Activated naive CD4-positive, alpha-beta T cell treated with anti-CD3 and anti-CD28 coated beads, Interleukin-2, amount 10 ng/mL, durations not matched to agents 7 days and 5 days (primary cell): Measurements from ENCODE around the gene PERM1.
"Not testable (repeated sequence)": the region's sequence is repeated elsewhere in the genome, so short reads cannot be mapped to it uniquely, and the experiment has no call there.

Experiments
- CTCF ChIA-PET: fragments of 350-600 bp; sonication (Branson Sonifier 250); formaldehyde crosslinking; loops from one replicate; lab custom pipeline; 2021; ENCODE audit warnings: antibody characterized with exemption; lab: Charles Lee
- DNase-seq: peaks from one replicate; pipeline ENCODE4 v3.0.0-alpha.2; 2020
- H3K27ac Mint-ChIP-seq: one replicate; pipeline ENCODE4 v1.8.0; 2021; ENCODE audit warnings: mild to moderate bottlenecking, moderate library complexity, mixed read lengths
- H3K27me3 Mint-ChIP-seq: one replicate; pipeline ENCODE4 v1.8.0; 2021; ENCODE audit warnings: mild to moderate bottlenecking, mixed read lengths
- H3K36me3 Mint-ChIP-seq: one replicate; pipeline ENCODE4 v1.8.0; 2021; ENCODE audit warnings: mixed read lengths
- H3K4me1 Mint-ChIP-seq: one replicate; pipeline ENCODE4 v1.8.0; 2021; ENCODE audit warnings: mixed read lengths
- H3K4me3 Mint-ChIP-seq: one replicate; pipeline ENCODE4 v1.8.0; 2021; ENCODE audit warnings: mild to moderate bottlenecking, moderate library complexity, mixed read lengths
- H3K9me3 Mint-ChIP-seq: one replicate; pipeline ENCODE4 v1.8.0; 2021; ENCODE audit warnings: mixed read lengths

Gene PERM1

DNA sequence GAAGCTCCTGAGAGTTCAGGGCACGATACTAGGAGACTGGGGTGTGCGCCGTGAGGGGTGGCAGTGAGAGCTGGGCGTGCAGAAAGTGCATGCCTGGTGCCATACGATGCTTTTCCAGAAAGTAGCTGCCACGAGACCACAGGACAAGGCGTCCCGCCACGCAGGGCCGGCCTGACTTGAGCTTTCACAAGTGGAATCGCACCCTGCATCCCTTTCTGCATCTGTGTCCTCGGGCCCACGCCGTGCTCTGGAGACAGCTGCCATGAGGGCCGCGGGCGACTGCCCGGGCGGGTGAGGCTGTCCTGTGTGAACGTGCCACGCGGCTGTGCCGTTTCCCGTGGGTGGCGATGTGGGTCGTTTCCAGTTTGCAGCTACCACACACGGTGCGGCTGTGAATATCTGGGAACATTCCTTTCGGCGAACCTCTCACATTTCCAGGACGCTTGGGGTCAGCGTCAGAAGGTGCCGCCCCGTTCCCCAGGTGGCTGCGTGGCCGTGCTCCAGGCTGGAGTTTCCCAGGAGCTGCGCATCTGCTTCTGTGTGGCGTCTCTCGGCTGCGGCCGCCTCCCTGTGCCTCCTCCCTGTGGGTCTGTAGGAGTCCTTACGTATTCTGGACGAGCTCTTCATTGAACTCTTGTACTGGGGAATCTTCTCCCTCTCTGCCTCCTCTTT is 1.0 kb upstream of the PERM1 start:
- no peak for DNase-seq
- Mint-ChIP-seq H3K4me1 (peaks cover 3% of the 10 kb centered on the region), H3K4me3 (no peak overlapping the region), H3K27me3 (peaks cover 51% of the 10 kb centered on the region), H3K36me3 (peaks cover 3% of the 10 kb centered on the region), H3K27ac (no peak overlapping the region), H3K9me3 (peaks cover 4% of the 10 kb centered on the region)
- CTCF ChIA-PET, result interaction anchor here (0.7 to 4.8 kb wide), 12 partner anchors 9 to 323 kb away, joined by 3 to 40 read pairs (median 5); partner anchors contain the start of genes ISG15 and PLEKHN1

- Mint-ChIP-seq H3K27me3 (peaks cover 44% of the 10 kb centered on the region), H3K36me3 (peaks cover 3% of the 10 kb centered on the region), H3K4me3 (no peak overlapping the region), H3K9me3 (peaks cover 4% of the 10 kb centered on the region), H3K27ac (no peak overlapping the region), H3K4me1 (peaks cover 3% of the 10 kb centered on the region)
- no peak for DNase-seq
- CTCF ChIA-PET, result interaction anchor here (0.8 to 1.8 kb wide), 3 partner anchors 8 to 82 kb away, joined by 3 to 9 read pairs (median 3); no protein-coding TSS in a partner anchor
Measured at GRCh38 chr1:981491-981954, 370 bp downstream of the PERM1 start.

- Mint-ChIP-seq H3K27me3 (peaks cover 41% of the 10 kb centered on the region), H3K9me3 (peaks cover 4% of the 10 kb centered on the region), H3K36me3 (peaks cover 3% of the 10 kb centered on the region), H3K4me1 (peaks cover 6% of the 10 kb centered on the region), H3K27ac (no peak overlapping the region), H3K4me3 (no peak overlapping the region)
- CTCF ChIA-PET, result interaction anchor here (0.7 to 1.8 kb wide), 4 partner anchors 9 to 83 kb away, joined by 3 to 9 read pairs (median 3); no protein-coding TSS in a partner anchor
- no peak for DNase-seq
Measured at GRCh38 chr1:980602-981395, 1.1 kb downstream of the PERM1 start.

GRCh38 chr1:980137-980571 is 1.7 kb downstream of the PERM1 start:
- CTCF ChIA-PET, result interaction anchor here (0.7 to 1.8 kb wide), 2 partner anchors 24 to 84 kb away, joined by 3 to 9 read pairs; no protein-coding TSS in a partner anchor
- Mint-ChIP-seq H3K27me3 (peaks cover 41% of the 10 kb centered on the region), H3K9me3 (peaks cover 4% of the 10 kb centered on the region), H3K27ac (no peak overlapping the region), H3K36me3 (peaks cover 3% of the 10 kb centered on the region), H3K4me1 (peaks cover 10% of the 10 kb centered on the region), H3K4me3 (no peak overlapping the region)
- no peak for DNase-seq

DNA sequence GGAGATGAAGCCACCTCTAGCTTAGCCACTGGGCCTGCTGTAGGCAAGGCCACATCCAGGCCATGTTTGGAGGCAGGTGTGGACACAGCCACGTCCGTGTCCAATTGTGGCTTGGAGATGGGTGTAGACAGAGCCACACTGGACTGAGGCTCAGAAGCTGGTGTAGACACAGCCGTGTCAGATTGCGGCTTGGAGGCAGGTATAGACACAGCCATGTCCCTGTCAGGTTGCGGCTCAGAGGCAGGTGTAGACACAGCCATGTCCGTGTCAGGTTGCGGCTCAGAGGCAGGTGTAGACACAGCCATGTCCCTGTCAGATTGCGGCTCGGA is 2.2 kb downstream of the PERM1 start:
- peaks cover 41% of the 10 kb centered on the region for H3K27me3 Mint-ChIP-seq
- no peak overlapping the region for H3K27ac Mint-ChIP-seq
- CTCF ChIA-PET, result interaction anchor here (0.7 kb wide), 1 partner anchor 25 kb away, joined by 3 read pairs; no protein-coding TSS in a partner anchor
- no peak for DNase-seq
- peaks cover 10% of the 10 kb centered on the region for H3K4me1 Mint-ChIP-seq
- no peak overlapping the region for H3K4me3 Mint-ChIP-seq
- H3K36me3 Mint-ChIP-seq, result peaks cover 3% of the 10 kb centered on the region
- H3K9me3 Mint-ChIP-seq, result peaks cover 4% of the 10 kb centered on the region

GRCh38 chr1:978835-979743 is 2.8 kb downstream of the PERM1 start:
- peaks cover 4% of the 10 kb centered on the region for H3K9me3 Mint-ChIP-seq
- CTCF ChIA-PET, result no interaction called here
- no peak overlapping the region for H3K27ac Mint-ChIP-seq
- H3K27me3 Mint-ChIP-seq, result peaks cover 43% of the 10 kb centered on the region
- H3K36me3 Mint-ChIP-seq, result peaks cover 3% of the 10 kb centered on the region
- H3K4me3 Mint-ChIP-seq, result no peak overlapping the region
- H3K4me1 Mint-ChIP-seq, result peaks cover 10% of the 10 kb centered on the region
- no peak for DNase-seq

GRCh38 chr1:978069-978834 is 3.6 kb downstream of the PERM1 start:
- no peak for DNase-seq
- Mint-ChIP-seq H3K9me3 (peaks cover 4% of the 10 kb centered on the region), H3K27ac (no peak overlapping the region), H3K4me3 (no peak overlapping the region), H3K27me3 (peaks cover 40% of the 10 kb centered on the region), H3K36me3 (peaks cover 3% of the 10 kb centered on the region), H3K4me1 (peaks cover 10% of the 10 kb centered on the region)
- CTCF ChIA-PET, result no interaction called here

DNA sequence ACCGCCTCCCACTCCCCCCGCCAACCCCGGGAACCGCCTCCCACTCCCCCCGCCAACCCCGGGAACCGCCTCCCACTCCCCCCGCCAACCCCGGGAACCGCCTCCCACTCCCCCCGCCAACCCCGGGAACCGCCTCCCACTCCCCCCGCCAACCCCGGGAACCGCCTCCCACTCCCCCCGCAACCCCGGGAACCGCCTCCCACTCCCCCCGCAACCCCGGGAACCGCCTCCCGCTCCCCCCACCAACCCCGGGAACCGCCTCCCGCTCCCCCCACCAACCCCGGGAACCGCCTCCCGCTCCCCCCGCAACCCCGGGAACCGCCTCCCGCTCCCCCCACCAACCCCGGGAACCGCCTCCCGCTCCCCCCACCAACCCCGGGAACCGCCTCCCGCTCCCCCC is 5.1 kb downstream of the PERM1 start:
- H3K9me3 Mint-ChIP-seq, H3K36me3 Mint-ChIP-seq, H3K4me3 Mint-ChIP-seq, H3K27ac Mint-ChIP-seq, DNase-seq, H3K4me1 Mint-ChIP-seq: not testable (repeated sequence)
- peaks cover 42% of the 10 kb centered on the region for H3K27me3 Mint-ChIP-seq
- CTCF ChIA-PET, result interaction anchor here (1.3 to 3.1 kb wide), 3 partner anchors 37 to 71 kb away, joined by 3 to 17 read pairs (median 3); no protein-coding TSS in a partner anchor

GRCh38 chr1:975896-976683 is 5.8 kb downstream of the PERM1 start:
- H3K4me3 Mint-ChIP-seq, result no peak overlapping the region
- peaks cover 4% of the 10 kb centered on the region for H3K9me3 Mint-ChIP-seq
- peaks cover 3% of the 10 kb centered on the region for H3K36me3 Mint-ChIP-seq
- peaks cover 49% of the 10 kb centered on the region for H3K27me3 Mint-ChIP-seq
- peaks cover 10% of the 10 kb centered on the region for H3K4me1 Mint-ChIP-seq
- DNase-seq, result peak; percentile 82
- CTCF ChIA-PET, result interaction anchor here (1.3 to 3.1 kb wide), 3 partner anchors 36 to 70 kb away, joined by 3 to 17 read pairs (median 3); no protein-coding TSS in a partner anchor
- H3K27ac Mint-ChIP-seq, result no peak overlapping the region

DNA sequence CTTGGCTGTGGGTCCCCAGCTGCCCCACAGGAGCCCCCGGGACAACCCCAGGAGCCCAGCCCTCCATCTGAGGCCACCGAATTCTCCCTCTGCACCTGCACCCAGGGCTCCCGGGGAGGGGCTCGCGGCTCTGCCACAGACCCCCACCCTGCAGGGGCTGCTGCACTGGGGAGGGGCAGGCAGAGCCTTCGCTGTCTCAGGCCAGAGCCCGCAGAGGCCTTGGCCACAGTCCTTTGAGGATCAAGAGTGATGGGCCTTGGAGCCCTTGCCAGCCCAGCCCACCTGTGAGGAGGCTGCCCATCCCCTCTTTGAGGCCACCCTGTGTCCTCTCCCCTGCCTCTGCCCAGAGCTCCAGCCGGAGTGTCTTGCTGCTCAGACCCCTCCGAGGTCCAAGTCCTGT is 6.5 kb downstream of the PERM1 start:
- Mint-ChIP-seq H3K4me1 (peaks cover 10% of the 10 kb centered on the region), H3K36me3 (peaks cover 3% of the 10 kb centered on the region), H3K27me3 (peaks cover 56% of the 10 kb centered on the region), H3K9me3 (peaks cover 4% of the 10 kb centered on the region), H3K4me3 (no peak overlapping the region), H3K27ac (peak overlapping the region; percentile 52)
- CTCF ChIA-PET, result interaction anchor here (1.3 to 3.1 kb wide), 3 partner anchors 35 to 70 kb away, joined by 3 to 17 read pairs (median 3); no protein-coding TSS in a partner anchor
- no peak for DNase-seq

DNA sequence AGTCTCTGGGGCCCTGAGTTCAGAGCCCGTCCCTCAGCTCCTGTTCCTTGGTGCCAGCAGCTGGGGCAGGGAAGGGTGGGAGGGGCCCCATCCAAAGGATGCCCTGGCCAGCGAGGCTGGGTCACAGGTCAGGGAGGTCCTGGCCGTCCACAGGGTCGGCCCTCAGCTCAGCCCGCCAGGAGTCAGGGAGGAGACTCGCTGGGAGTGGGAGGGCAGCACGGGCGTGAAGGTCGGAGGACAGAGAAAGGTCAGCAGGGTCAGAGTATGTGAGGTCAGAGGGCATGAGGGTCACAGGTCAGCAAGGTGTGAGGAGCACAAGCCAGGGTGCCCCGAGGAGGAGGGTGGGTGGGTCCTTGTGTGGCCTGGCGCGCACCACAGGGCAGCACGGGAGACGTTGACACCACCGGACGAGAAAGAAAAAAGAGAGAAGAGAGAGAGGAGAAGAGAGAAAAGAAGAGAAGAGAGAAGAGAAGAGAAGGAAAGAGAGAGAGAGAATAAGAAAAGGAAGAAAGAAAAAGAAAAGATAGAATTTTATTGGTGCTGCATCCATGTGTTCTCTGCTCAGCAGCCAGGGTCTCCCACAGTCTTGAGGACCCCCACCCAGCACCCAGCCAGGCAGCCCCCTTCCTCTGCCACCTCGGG is 7.1 kb downstream of the PERM1 start:
- H3K27me3 Mint-ChIP-seq, result peaks cover 62% of the 10 kb centered on the region
- H3K9me3 Mint-ChIP-seq, result peaks cover 4% of the 10 kb centered on the region
- H3K36me3 Mint-ChIP-seq, result peaks cover 3% of the 10 kb centered on the region
- H3K4me1 Mint-ChIP-seq, result peaks cover 10% of the 10 kb centered on the region
- no peak for DNase-seq
- no peak overlapping the region for H3K4me3 Mint-ChIP-seq
- H3K27ac Mint-ChIP-seq, result no peak overlapping the region
- CTCF ChIA-PET, result interaction anchor here (3.1 kb wide), 1 partner anchor 69 kb away, joined by 17 read pairs; no protein-coding TSS in a partner anchor

DNA sequence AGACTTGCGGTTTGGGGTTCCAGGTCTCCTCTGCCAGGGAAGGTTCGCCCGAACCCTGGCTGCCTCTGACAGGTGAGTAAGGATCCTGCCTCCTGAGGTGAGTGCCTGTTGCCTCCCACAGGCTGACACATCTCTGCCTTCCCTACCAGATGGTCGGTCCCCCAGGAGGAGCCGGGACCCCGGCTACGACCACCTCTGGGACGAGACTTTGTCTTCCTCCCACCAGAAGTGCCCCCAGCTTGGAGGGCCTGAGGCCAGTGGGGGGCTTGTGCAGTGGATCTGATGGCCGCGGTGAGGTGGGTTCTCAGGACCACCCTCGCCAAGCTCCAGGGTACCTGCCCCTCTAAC is 7.6 kb downstream of the PERM1 start:
- CTCF ChIA-PET, result interaction anchor here (3.1 kb wide), 1 partner anchor 69 kb away, joined by 17 read pairs; no protein-coding TSS in a partner anchor
- H3K4me1 Mint-ChIP-seq, result peaks cover 10% of the 10 kb centered on the region

More for the DNA sequence above, 7.6 kb downstream of the PERM1 start:
- Mint-ChIP-seq H3K4me3 (no peak overlapping the region), H3K27ac (no peak overlapping the region), H3K27me3 (peaks cover 65% of the 10 kb centered on the region), H3K9me3 (peaks cover 9% of the 10 kb centered on the region), H3K36me3 (peaks cover 3% of the 10 kb centered on the region)
- DNase-seq, result no peak
